ENCODE results near the gene EDARADD. TPM values are rescaled to one million over a fixed set of nuclear protein-coding genes. Genes with fewer than 3 reads are reported as not detected.

EDARADD gene
- total RNA-seq, 1 donor from 2014 or later = 2.6 TPM

DNA sequence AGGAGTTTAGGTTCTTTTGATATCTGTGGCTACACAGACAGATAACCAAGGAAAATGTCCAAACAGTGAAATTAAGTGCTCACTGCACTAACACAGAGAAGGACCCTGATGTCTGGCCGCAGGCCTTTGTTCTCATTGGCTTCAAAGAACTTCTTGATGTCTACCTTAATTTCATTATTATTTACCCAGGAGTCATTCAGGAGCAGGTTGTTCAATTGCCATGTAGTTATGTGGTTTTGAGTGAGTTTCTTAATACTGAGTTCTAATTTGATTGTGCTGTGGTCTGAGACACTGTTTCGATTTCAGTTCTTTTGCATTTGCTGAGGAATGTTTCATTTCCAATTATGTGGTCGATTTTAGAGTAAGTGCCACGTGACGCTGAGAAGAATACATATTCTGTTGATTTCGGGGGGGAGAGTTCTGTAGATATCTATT is 114.5 kb downstream of the EDARADD start:
- Histone ChIP-seq H3K36me3 (ENCODE audit: control insufficient read depth, insufficient read depth, low read length) (no peaks in the 10 kb centered on the region), H3K4me3 (ENCODE audit: low read depth, low read length) (no peak overlapping the region), H3K27me3 (ENCODE audit: control insufficient read depth, insufficient read depth, low read length) (no peaks in the 10 kb centered on the region)
- DNase-seq (ENCODE audit: low read depth) (no peak), FAIRE-seq (no peak)
- TF ChIP-seq CTCF (IDR thresholded peaks at IDR 0.05; ENCODE audit: insufficient read depth, low read length, severe bottlenecking) = no peak

DNA sequence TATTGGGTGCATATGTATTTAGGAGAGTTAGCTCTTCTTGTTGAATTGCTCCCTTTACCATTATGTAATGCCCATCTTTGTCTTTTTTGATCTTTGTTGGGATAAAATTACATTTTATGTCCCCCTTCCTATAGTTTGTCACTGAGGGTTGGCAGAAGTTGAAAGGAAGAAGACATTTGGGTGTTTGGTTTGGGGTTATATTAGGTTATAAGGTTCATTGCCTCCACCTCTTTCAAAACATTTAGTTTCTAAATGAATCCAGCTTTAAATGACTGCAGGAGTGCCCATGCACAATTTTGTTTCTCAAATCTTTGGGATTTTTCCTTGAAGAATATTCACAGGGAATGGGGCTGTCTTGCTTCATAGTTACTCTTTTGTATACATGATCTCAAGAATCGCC is 115.1 kb downstream of the EDARADD start:
- no peak for TF ChIP-seq CTCF (IDR thresholded peaks at IDR 0.05; ENCODE audit: insufficient read depth, low read length, severe bottlenecking)
- no peaks in the 10 kb centered on the region for H3K36me3 ChIP-seq (ENCODE audit: control insufficient read depth, insufficient read depth, low read length)
- DNase-seq (ENCODE audit: low read depth) (no peak), FAIRE-seq (no peak)
- H3K27me3 ChIP-seq (ENCODE audit: control insufficient read depth, insufficient read depth, low read length) = no peaks in the 10 kb centered on the region
- no peak overlapping the region for H3K4me3 ChIP-seq (ENCODE audit: low read depth, low read length)

DNA sequence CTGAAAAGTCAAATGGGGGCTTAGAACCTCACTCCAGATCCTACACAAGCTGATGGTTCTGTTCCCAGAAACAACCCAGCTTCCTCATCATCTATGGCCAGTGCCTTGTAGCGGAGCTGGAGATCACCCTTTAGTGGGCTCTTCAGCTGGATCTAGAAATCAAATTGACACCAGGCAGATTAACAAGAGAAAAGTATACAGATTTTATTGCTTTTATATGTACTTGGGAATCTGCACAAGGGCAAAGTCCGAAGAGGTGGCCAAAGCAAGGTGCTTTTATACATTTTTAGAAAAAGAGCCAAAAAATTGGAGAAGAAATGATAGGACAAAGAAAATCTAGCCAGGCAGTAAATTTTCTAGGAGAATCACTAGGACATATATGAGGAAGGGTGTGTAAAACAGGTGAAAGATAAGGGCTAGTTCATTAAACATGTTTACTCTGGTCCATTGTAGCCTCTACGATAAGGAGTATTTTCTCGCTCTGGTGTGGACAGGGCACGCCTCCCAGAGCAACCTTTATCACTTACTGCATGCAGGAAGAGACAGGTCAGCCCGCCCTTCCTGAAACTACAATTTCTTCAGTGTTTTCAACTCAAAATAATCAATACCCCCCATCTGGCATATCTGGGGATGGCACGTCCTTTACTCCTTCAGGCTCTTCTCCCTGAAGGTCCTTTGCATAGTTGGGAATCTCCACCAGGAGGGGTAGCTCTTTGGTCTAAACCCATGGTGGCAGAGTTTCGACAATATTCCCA is 115.7 kb downstream of the EDARADD start:
- H3K27me3 ChIP-seq (ENCODE audit: control insufficient read depth, insufficient read depth, low read length) = no peaks in the 10 kb centered on the region
- TF ChIP-seq CTCF (IDR thresholded peaks at IDR 0.05; ENCODE audit: insufficient read depth, low read length, severe bottlenecking) = no peak
- DNase-seq (ENCODE audit: low read depth) (no peak), FAIRE-seq (no peak)
- H3K36me3 ChIP-seq (ENCODE audit: control insufficient read depth, insufficient read depth, low read length) = no peaks in the 10 kb centered on the region
- no peak overlapping the region for H3K4me3 ChIP-seq (ENCODE audit: low read depth, low read length)

- Histone ChIP-seq H3K27me3 (ENCODE audit: control insufficient read depth, insufficient read depth, low read length) (no peaks in the 10 kb centered on the region), H3K4me3 (ENCODE audit: low read depth, low read length) (no peak overlapping the region), H3K36me3 (ENCODE audit: control insufficient read depth, insufficient read depth, low read length) (no peaks in the 10 kb centered on the region)
- DNase-seq (ENCODE audit: low read depth) (no peak), FAIRE-seq (no peak)
- no peak for TF ChIP-seq CTCF (IDR thresholded peaks at IDR 0.05; ENCODE audit: insufficient read depth, low read length, severe bottlenecking)
Observed at GRCh38 chr1:236511735-236512418, 117.8 kb downstream of the EDARADD start.

- no peak for FAIRE-seq
Observed at GRCh38 chr1:236514703-236515442, 120.8 kb downstream of the EDARADD start.

More at GRCh38 chr1:236514703-236515442, 120.8 kb downstream of the EDARADD start:
- no peak for DNase-seq (ENCODE audit: low read depth)
- no peaks in the 10 kb centered on the region for H3K36me3 ChIP-seq (ENCODE audit: control insufficient read depth, insufficient read depth, low read length)
- no peaks in the 10 kb centered on the region for H3K27me3 ChIP-seq (ENCODE audit: control insufficient read depth, insufficient read depth, low read length)
- H3K4me3 ChIP-seq (ENCODE audit: low read depth, low read length) = no peak overlapping the region
- TF ChIP-seq CTCF (IDR thresholded peaks at IDR 0.05; ENCODE audit: insufficient read depth, low read length, severe bottlenecking) = no peak
